ENCODE data around the gene HYAL3. TPM values are rescaled to one million over a fixed set of nuclear protein-coding genes. Genes with fewer than 3 reads are reported as not detected.

HYAL3 gene
- total and polyA plus RNA-seq, 2 of the 13 experiments (the other 11 are each of a cell fraction or from before 2014, with no cell fraction given) = 5.5 to 10.4 TPM

- TF ChIP-seq ZHX2 (IDR thresholded peaks at IDR 0.05; ENCODE audit: low read depth) (no peak), ZHX2 (CRISPR knock-in tag; IDR thresholded peaks at IDR 0.05; ENCODE audit: borderline replicate concordance) (peak; percentile 14; the same call in 1 of the 2 replicates), KAT8 (CRISPR knock-in tag; IDR thresholded peaks at IDR 0.05) (peak; percentile 68), SNAPC4 (CRISPR knock-in tag; IDR thresholded peaks at IDR 0.05) (no peak), ZBTB40 (IDR thresholded peaks at IDR 0.05) (no peak), ZBTB40 (CRISPR knock-in tag; IDR thresholded peaks at IDR 0.05) (no peak), AGO1 (IDR thresholded peaks at IDR 0.05; ENCODE audit: low read depth, low read length, poor library complexity, severe bottlenecking) (peak; percentile 18), ZNF776 (CRISPR knock-in tag; IDR thresholded peaks at IDR 0.05) (no peak; the same call in 1 of the 2 replicates)
Observed at GRCh38 chr3:50321336-50322114, 22.3 kb upstream of the HYAL3 start (continued).
